Hepatocyte (in vitro differentiated cells): Measurements from ENCODE around the gene SGSM2. TPM values are rescaled to one million over a fixed set of nuclear protein-coding genes. Genes with fewer than 3 reads are reported as not detected.

Experiments used
- DNase-seq: peaks from one replicate; pipeline ENCODE4 v3.0.0-alpha.2; 2016; ENCODE audit warnings: low spot score
- H2AFZ ChIP-seq: fragments of 200-600 bp; sonication (generic); 2 replicates; pipeline ENCODE4 v1.6.0; 2016; ENCODE audit warnings: antibody characterized with exemption, mild to moderate bottlenecking
- H3K27ac ChIP-seq: fragments of 200-600 bp; sonication (generic); 2 replicates; pipeline ENCODE4 v1.5.1; 2016; ENCODE audit warnings: mild to moderate bottlenecking
- H3K27me3 ChIP-seq: fragments of 200-600 bp; sonication (generic); 2 replicates; pipeline ENCODE4 v1.6.1; 2016
- H3K36me3 ChIP-seq: fragments of 200-600 bp; sonication (generic); replicated peaks from 2 replicates; pipeline ENCODE4 v1.5.1; 2016; ENCODE audit warnings: low read depth; ENCODE audit not compliant: insufficient read depth
- H3K4me1 ChIP-seq: fragments of 200-600 bp; sonication (generic); 2 replicates; pipeline ENCODE4 v1.5.1; 2016; ENCODE audit warnings: mild to moderate bottlenecking, moderate library complexity; ENCODE audit not compliant: insufficient read depth
- H3K4me2 ChIP-seq: fragments of 200-600 bp; sonication (generic); 2 replicates; pipeline ENCODE4 v1.6.0; 2016
- H3K4me3 ChIP-seq: fragments of 200-600 bp; sonication (generic); 2 replicates; pipeline ENCODE4 v1.5.1; 2016; ENCODE audit warnings: mild to moderate bottlenecking
- H3K79me2 ChIP-seq: fragments of 200-600 bp; sonication (generic); 2 replicates; pipeline ENCODE4 v1.6.0; 2017; ENCODE audit warnings: mild to moderate bottlenecking
- H3K9me2 ChIP-seq: fragments of 200-600 bp; sonication (generic); replicated peaks from 2 replicates; pipeline ENCODE4 v1.6.0; 2017; ENCODE audit warnings: mild to moderate bottlenecking; ENCODE audit not compliant: insufficient read depth
- H3K9me3 ChIP-seq: fragments of 200-600 bp; sonication (generic); 2 replicates; pipeline ENCODE4 v1.5.1; 2016; ENCODE audit warnings: low read depth, mild to moderate bottlenecking
- H4K20me1 ChIP-seq: fragments of 200-600 bp; sonication (generic); 2 replicates; pipeline ENCODE4 v1.6.0; 2016; ENCODE audit warnings: mild to moderate bottlenecking; ENCODE audit not compliant: insufficient read depth, poor library complexity, severe bottlenecking
- EZH2 ChIP-seq: fragments of 200-600 bp; sonication (generic); IDR thresholded peaks from 2 replicates; pipeline ENCODE4 v1.6.1; 2016; ENCODE audit warnings: antibody characterized with exemption, mild to moderate bottlenecking, borderline replicate concordance
- EZH2phosphoT487 ChIP-seq: fragments of 200-600 bp; sonication (generic); IDR thresholded peaks from one replicate; pipeline ENCODE4 v1.6.1; 2018; ENCODE audit warnings: antibody characterized with exemption, mild to moderate bottlenecking, low read depth, moderate library complexity; ENCODE audit not compliant: unreplicated experiment, severe bottlenecking
- WGBS: methylation state at CpG from one replicate; pipeline ENCODE4 v1.1.6; 2016; ENCODE audit warnings: low lambda C conversion rate; ENCODE audit errors: missing lambda C conversion rate; 5-methylcytosine and 5-hydroxymethylcytosine counted together
- polyA plus RNA-seq: library from polyadenylated mRNA; unstranded; fragments of >200 nt; fragmentation: Nextera tagmentation; extraction: Ambion mirVana; gene quantifications from 2 replicates; pipeline ENCODE4 v1.2.1, GENCODE V29; 2016
- total RNA-seq: library from RNA; depleted of rRNA; stranded (reverse); fragments of >200 nt; gene quantifications from 2 replicates; pipeline ENCODE4 v1.2.3, GENCODE V29; 2014
- TF ChIP-seq, protein P1 (sequence below): fragments of 200-600 bp; sonication (generic); IDR thresholded peaks from 2 replicates; pipeline ENCODE4 v1.5.1; 2016; ENCODE audit warnings: antibody characterized with exemption, mild to moderate bottlenecking; ENCODE audit not compliant: poor library complexity

The SGSM2 gene
- total and polyA plus RNA-seq, 2 experiments from 2014 or later: 22.2 to 34.9 TPM

GRCh38 chr17:2370211-2370589, 32.9 kb downstream of the SGSM2 start:
- H3K4me2 ChIP-seq: no peak overlapping the region
- H3K27me3 ChIP-seq: no peaks in the 10 kb centered on the region
- no peaks in the 10 kb centered on the region for H3K9me3 ChIP-seq
- no peaks in the 10 kb centered on the region for H3K4me1 ChIP-seq
- no peak overlapping the region for H2AFZ ChIP-seq
- H3K27ac ChIP-seq: no peak overlapping the region
- no peaks in the 10 kb centered on the region for H4K20me1 ChIP-seq
- H3K79me2 ChIP-seq: no peaks in the 10 kb centered on the region
- no peak for DNase-seq
- TF ChIP-seq, protein P1, sequence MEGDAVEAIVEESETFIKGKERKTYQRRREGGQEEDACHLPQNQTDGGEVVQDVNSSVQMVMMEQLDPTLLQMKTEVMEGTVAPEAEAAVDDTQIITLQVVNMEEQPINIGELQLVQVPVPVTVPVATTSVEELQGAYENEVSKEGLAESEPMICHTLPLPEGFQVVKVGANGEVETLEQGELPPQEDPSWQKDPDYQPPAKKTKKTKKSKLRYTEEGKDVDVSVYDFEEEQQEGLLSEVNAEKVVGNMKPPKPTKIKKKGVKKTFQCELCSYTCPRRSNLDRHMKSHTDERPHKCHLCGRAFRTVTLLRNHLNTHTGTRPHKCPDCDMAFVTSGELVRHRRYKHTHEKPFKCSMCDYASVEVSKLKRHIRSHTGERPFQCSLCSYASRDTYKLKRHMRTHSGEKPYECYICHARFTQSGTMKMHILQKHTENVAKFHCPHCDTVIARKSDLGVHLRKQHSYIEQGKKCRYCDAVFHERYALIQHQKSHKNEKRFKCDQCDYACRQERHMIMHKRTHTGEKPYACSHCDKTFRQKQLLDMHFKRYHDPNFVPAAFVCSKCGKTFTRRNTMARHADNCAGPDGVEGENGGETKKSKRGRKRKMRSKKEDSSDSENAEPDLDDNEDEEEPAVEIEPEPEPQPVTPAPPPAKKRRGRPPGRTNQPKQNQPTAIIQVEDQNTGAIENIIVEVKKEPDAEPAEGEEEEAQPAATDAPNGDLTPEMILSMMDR: no peak
- TF ChIP-seq EZH2: no peak
- TF ChIP-seq EZH2phosphoT487: no peak
- H3K36me3 ChIP-seq: no peaks in the 10 kb centered on the region
- H3K4me3 ChIP-seq: no peak overlapping the region
- no peaks in the 10 kb centered on the region for H3K9me2 ChIP-seq
- 92% methylated on average over 11 of the region's 11 CpGs for WGBS

- Histone ChIP-seq H3K4me1 (no peaks in the 10 kb centered on the region), H3K9me3 (no peaks in the 10 kb centered on the region), H3K4me3 (no peak overlapping the region), H3K9me2 (no peaks in the 10 kb centered on the region), H3K27ac (no peak overlapping the region), H3K36me3 (no peaks in the 10 kb centered on the region), H3K27me3 (no peaks in the 10 kb centered on the region), H3K4me2 (no peak overlapping the region), H3K79me2 (no peaks in the 10 kb centered on the region), H4K20me1 (no peaks in the 10 kb centered on the region), H2AFZ (no peak overlapping the region)
- TF ChIP-seq, protein P1: no peak
- TF ChIP-seq EZH2 (no peak), EZH2phosphoT487 (no peak)
- DNase-seq: no peak
- 95% methylated on average over 30 of the region's 30 CpGs for WGBS
Measured at GRCh38 chr17:2371183-2372130, 34.2 kb downstream of the SGSM2 start.

DNA sequence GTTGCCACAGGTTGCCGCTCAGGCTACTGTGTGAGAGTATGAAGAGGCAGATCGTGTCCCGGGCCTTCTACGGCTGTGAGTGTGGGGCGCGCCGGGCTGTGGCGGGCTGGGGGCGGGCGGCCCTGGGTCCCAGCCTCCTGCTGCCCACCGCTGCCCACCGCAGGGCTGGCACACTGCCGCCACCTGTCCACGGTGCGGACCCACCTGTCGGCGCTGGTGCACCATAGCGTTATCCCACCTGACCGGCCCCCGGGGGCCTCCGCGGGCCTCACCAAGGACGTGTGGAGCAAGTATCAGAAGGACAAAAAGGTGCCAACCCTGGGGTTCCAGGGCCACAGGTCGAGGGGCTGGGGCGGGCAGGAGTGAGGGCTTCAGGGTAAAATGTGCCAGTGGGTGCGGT, 34.9 kb downstream of the SGSM2 start:
- Histone ChIP-seq H2AFZ (no peak overlapping the region), H3K4me1 (no peaks in the 10 kb centered on the region), H3K4me3 (no peak overlapping the region), H4K20me1 (no peaks in the 10 kb centered on the region), H3K4me2 (no peak overlapping the region), H3K27me3 (no peaks in the 10 kb centered on the region), H3K9me3 (no peaks in the 10 kb centered on the region), H3K79me2 (no peaks in the 10 kb centered on the region), H3K36me3 (no peaks in the 10 kb centered on the region), H3K27ac (no peak overlapping the region), H3K9me2 (no peaks in the 10 kb centered on the region)
- 98% methylated on average over 18 of the region's 26 CpGs for WGBS
- no peak for DNase-seq
- TF ChIP-seq, protein P1: no peak
- TF ChIP-seq EZH2 (no peak), EZH2phosphoT487 (no peak)
